ENCODE measurements around the gene BRCC3. TPM values are rescaled to one million over a fixed set of nuclear protein-coding genes. Genes with fewer than 3 reads are reported as not detected.

Gene BRCC3
- total RNA-seq, 1 experiment from 2014 or later: 21.3 TPM

GRCh38 chrX:155048977-155049619 lies 22.2 kb upstream of the BRCC3 start (continued):
- no peak for TF ChIP-seq ZBTB33 (IDR thresholded peaks at IDR 0.05; ENCODE audit: extremely low read depth, insufficient replicate concordance, low read length)

- Histone ChIP-seq H3K27ac (ENCODE audit: low read depth, low read length) (no peak overlapping the region), H3K36me3 (ENCODE audit: control insufficient read depth in 1 of 2, insufficient read depth in 2 of 2, low read length in 2 of 2) (no peaks in the 10 kb centered on the region), H3K27me3 (ENCODE audit: insufficient read depth, low read length) (no peaks in the 10 kb centered on the region), H3K9me2 (ENCODE audit: insufficient read depth) (no peaks in the 10 kb centered on the region), H3K9me3 (ENCODE audit: control insufficient read depth in 1 of 2, insufficient read depth in 1 of 2, low read depth in 1 of 2, low read length in 2 of 2) (no peaks in the 10 kb centered on the region), H2AFZ (ENCODE audit: low read depth, low read length, poor library complexity, severe bottlenecking) (no peak overlapping the region), H3K9ac (ENCODE audit: low read length) (no peak overlapping the region), H4K20me1 (ENCODE audit: insufficient read depth) (no peaks in the 10 kb centered on the region), H3K4me1 (ENCODE audit: control insufficient read depth in 1 of 2, insufficient read depth in 2 of 2, low read length in 2 of 2) (peaks cover 2 to 9% of the 10 kb centered on the region in 2 experiments; a peak in 1 of 4 replicates), H3K4me3 (replicated peaks in 1 of 2; ENCODE audit: low read depth in 1 of 2, low read length in 2 of 2) (no peak overlapping the region), H3K4me2 (ENCODE audit: low read length) (no peak overlapping the region), H3K79me2 (ENCODE audit: insufficient read depth, low read length) (no peaks in the 10 kb centered on the region)
- ChIA-PET POLR2A (no interaction called here), CTCF (no interaction called here), RAD21 (ENCODE audit: low non-redundant PET in 1 of 2, low total read pairs in 2 of 2, uncharacterized antibody in 2 of 2, unreplicated experiment in 2 of 2) (no interaction called here)
- no TSS peak for BruUV-seq (replicated peaks)
- intact Hi-C loops (cut with micrococcal nuclease): no loop called here
- DNase-seq (ENCODE audit: low read depth, low spot score): no peak
- no peak for ATAC-seq
- TF ChIP-seq ZNF274 (IDR thresholded peaks at IDR 0.05; ENCODE audit: low read depth, low read length): no peak
- no peak for TF ChIP-seq EZH2 (IDR thresholded peaks at IDR 0.05)
- TF ChIP-seq RAD21 (IDR thresholded peaks at IDR 0.05; ENCODE audit: low read depth): no peak
- no peak for TF ChIP-seq FOSL1 (IDR thresholded peaks at IDR 0.05; ENCODE audit: low read depth)
- TF ChIP-seq ATF3 (IDR thresholded peaks at IDR 0.05): no peak
- TF ChIP-seq POLR2AphosphoS5 (IDR thresholded peaks at IDR 0.05; ENCODE audit: low read depth, low read length): no peak
- TF ChIP-seq SIN3A (IDR thresholded peaks at IDR 0.05; ENCODE audit: low read depth): no peak
- no peak for TF ChIP-seq YY1 (IDR thresholded peaks at IDR 0.05; ENCODE audit: extremely low read depth, insufficient replicate concordance, low read depth, low read length)
- TF ChIP-seq ZFX (IDR thresholded peaks at IDR 0.05): no peak
- TF ChIP-seq REST (IDR thresholded peaks at IDR 0.05; ENCODE audit: low read depth): no peak
- no peak for TF ChIP-seq CTCF (IDR thresholded peaks at IDR 0.05 in 2 of 3, conservative IDR thresholded peaks at IDR 0.05 in 1 of 3; ENCODE audit: borderline replicate concordance in 1 of 3, insufficient read depth in 1 of 3, low read depth in 2 of 3, low read length in 2 of 3)
- no peak for TF ChIP-seq MAX (IDR thresholded peaks at IDR 0.05)
Measured at GRCh38 chrX:155052738-155053498, 18.4 kb upstream of the BRCC3 start.
